ENCODE results near the gene SCG3.
A peak's percentile ranks its signal among the peaks of the same experiment; 100 is the strongest.

SCG3 gene

GRCh38 chr15:51668446-51668845, 12.9 kb upstream of the SCG3 start:
- Mint-ChIP-seq H3K4me3 (no peak overlapping the region), H3K4me1 (ENCODE audit: low read depth) (no peaks in the 10 kb centered on the region), H3K27me3 (ENCODE audit: low read depth) (peaks cover 18% of the 10 kb centered on the region), H3K36me3 (ENCODE audit: low read depth) (no peaks in the 10 kb centered on the region), H3K27ac (no peak overlapping the region), H3K9me3 (no peaks in the 10 kb centered on the region)
- no peak for DNase-seq (ENCODE audit: low spot score)

- Mint-ChIP-seq H3K27ac (no peak overlapping the region), H3K4me1 (ENCODE audit: low read depth) (no peaks in the 10 kb centered on the region), H3K9me3 (no peaks in the 10 kb centered on the region), H3K4me3 (no peak overlapping the region), H3K27me3 (ENCODE audit: low read depth) (peaks cover 18% of the 10 kb centered on the region), H3K36me3 (ENCODE audit: low read depth) (no peaks in the 10 kb centered on the region)
- DNase-seq (ENCODE audit: low spot score), result no peak
Observed at GRCh38 chr15:51669381-51669780, 11.9 kb upstream of the SCG3 start.

GRCh38 chr15:51672155-51672687, 9.1 kb upstream of the SCG3 start:
- peaks cover 12% of the 10 kb centered on the region for H3K27me3 Mint-ChIP-seq (ENCODE audit: low read depth)
- H3K4me1 Mint-ChIP-seq (ENCODE audit: low read depth), result no peaks in the 10 kb centered on the region
- no peak overlapping the region for H3K27ac Mint-ChIP-seq
- no peak overlapping the region for H3K4me3 Mint-ChIP-seq
- H3K9me3 Mint-ChIP-seq, result no peaks in the 10 kb centered on the region
- no peaks in the 10 kb centered on the region for H3K36me3 Mint-ChIP-seq (ENCODE audit: low read depth)
- DNase-seq (ENCODE audit: low spot score), result no peak

DNA sequence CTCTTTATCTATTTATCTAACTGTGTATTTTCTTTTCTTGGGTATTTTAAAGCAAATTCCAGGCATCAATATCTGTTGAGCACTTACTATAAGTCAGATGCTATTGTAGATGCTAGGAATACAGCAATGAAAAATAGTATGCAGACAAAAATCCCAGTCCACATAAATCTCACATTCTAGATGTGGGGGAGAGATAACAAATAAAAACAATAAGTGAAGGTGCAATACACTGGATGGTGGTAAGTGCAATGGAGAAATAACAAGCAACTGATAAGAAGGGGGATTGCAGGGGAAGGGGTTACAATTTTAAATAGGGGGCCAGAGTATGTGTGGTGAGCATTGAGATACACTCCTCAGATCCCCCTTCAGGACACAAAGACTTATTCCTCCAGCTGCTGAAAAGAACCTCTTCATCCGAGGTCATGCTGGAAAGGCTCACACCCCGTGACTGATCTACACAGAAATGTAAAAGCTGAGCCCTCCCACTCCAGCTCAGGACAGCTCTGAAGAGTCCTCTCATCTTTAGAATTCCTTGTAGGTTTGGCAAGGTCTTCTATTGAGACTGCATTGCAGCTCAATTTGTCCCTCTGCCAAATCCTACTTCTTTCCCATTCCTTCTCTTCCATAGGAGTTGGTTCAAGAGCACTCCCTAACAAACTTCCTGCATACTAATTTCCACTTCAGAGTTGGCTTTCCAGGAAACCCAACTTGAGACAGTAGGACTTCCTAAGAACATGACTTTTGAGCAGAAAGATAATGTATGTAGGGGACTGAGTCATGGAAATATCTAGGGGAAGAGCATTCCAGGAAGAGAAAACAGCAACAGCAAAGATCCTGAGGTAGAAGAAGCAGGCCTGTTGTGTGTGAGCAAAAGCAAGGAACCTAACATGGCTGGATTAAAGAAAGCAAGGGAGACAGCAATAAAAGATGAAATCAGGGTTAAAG, 8.1 kb upstream of the SCG3 start:
- H3K9me3 Mint-ChIP-seq, result no peaks in the 10 kb centered on the region
- H3K4me3 Mint-ChIP-seq, result no peak overlapping the region
- no peak overlapping the region for H3K27ac Mint-ChIP-seq
- peaks cover 11% of the 10 kb centered on the region for H3K27me3 Mint-ChIP-seq (ENCODE audit: low read depth)
- no peaks in the 10 kb centered on the region for H3K36me3 Mint-ChIP-seq (ENCODE audit: low read depth)
- no peak for DNase-seq (ENCODE audit: low spot score)
- no peaks in the 10 kb centered on the region for H3K4me1 Mint-ChIP-seq (ENCODE audit: low read depth)

- no peaks in the 10 kb centered on the region for H3K4me1 Mint-ChIP-seq (ENCODE audit: low read depth)
- H3K4me3 Mint-ChIP-seq, result no peak overlapping the region
- peaks cover 7% of the 10 kb centered on the region for H3K27me3 Mint-ChIP-seq (ENCODE audit: low read depth)
- no peak overlapping the region for H3K27ac Mint-ChIP-seq
- H3K36me3 Mint-ChIP-seq (ENCODE audit: low read depth), result no peaks in the 10 kb centered on the region
- no peak for DNase-seq (ENCODE audit: low spot score)
- H3K9me3 Mint-ChIP-seq, result no peaks in the 10 kb centered on the region
Observed at GRCh38 chr15:51675234-51675633, 6.1 kb upstream of the SCG3 start.

DNA sequence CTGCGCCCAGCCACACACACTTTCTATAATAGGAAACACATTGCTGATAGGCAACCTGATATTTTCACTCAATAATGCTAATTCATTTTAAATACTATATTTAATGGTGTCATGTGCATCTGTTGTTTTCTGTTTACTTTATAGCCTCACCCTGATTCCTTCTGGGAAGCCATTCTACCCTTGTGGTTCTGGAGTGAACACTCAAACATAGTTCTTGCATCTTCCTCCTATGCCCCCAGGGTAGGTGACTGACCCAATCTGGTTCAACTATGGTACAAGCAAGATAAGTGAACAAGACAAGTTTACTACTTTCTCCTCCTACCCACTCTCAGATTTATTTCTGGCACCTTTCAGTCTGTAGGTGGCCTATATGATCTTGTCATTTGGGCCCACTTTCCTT, 4.3 kb upstream of the SCG3 start:
- H3K4me1 Mint-ChIP-seq (ENCODE audit: low read depth), result peaks cover 4% of the 10 kb centered on the region
- peaks cover 9% of the 10 kb centered on the region for H3K27me3 Mint-ChIP-seq (ENCODE audit: low read depth)
- no peak overlapping the region for H3K27ac Mint-ChIP-seq
- no peaks in the 10 kb centered on the region for H3K36me3 Mint-ChIP-seq (ENCODE audit: low read depth)
- no peak for DNase-seq (ENCODE audit: low spot score)
- no peak overlapping the region for H3K4me3 Mint-ChIP-seq
- no peaks in the 10 kb centered on the region for H3K9me3 Mint-ChIP-seq

DNA sequence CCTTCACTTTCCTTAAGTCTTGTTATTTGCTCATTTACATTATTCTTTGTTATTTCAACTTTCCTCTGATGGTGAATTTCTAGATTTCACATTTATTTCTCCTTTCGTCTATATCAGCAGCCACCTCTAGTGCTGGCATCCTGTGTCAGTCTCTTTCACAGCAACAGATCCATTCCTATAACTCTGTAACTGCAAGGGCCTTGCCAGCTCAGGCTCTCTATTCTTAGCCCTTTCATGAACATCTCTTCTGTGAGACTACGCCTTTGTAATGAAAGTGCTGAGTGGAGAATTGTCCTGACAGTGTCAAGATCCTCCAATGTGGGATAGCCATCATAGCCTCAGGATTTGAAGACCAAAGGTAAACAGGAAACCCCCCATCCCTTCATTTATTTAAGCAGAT, 3.9 kb upstream of the SCG3 start:
- Mint-ChIP-seq H3K36me3 (ENCODE audit: low read depth) (no peaks in the 10 kb centered on the region), H3K27me3 (ENCODE audit: low read depth) (peaks cover 10% of the 10 kb centered on the region), H3K9me3 (no peaks in the 10 kb centered on the region), H3K4me1 (ENCODE audit: low read depth) (peaks cover 4% of the 10 kb centered on the region), H3K4me3 (no peak overlapping the region), H3K27ac (no peak overlapping the region)
- DNase-seq (ENCODE audit: low spot score), result no peak

- H3K4me3 Mint-ChIP-seq, result no peak overlapping the region
- peaks cover 11% of the 10 kb centered on the region for H3K27me3 Mint-ChIP-seq (ENCODE audit: low read depth)
- H3K27ac Mint-ChIP-seq, result no peak overlapping the region
- H3K4me1 Mint-ChIP-seq (ENCODE audit: low read depth), result peaks cover 4% of the 10 kb centered on the region
- H3K9me3 Mint-ChIP-seq, result no peaks in the 10 kb centered on the region
- no peaks in the 10 kb centered on the region for H3K36me3 Mint-ChIP-seq (ENCODE audit: low read depth)
- no peak for DNase-seq (ENCODE audit: low spot score)
Observed at GRCh38 chr15:51678096-51678495, 3.2 kb upstream of the SCG3 start.

DNA sequence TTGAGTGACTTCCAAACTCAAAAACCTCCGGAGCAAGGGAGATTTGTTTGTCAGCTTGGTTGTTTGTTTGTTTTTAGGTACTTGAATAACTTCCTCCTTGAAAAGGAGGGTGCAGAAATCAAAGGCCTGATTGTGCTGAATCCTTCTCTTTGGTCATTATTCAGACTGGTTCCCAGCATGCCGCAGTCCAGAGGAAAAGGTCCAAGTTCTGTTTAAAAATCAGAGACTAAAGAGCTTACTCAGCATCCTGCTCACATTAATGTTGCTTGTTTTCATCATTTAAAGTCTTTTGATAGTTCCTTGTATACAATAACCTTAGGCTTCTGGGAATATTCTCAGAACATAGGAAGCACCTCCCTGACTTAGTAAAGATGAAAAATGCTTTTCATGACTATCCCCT, 982 bp upstream of the SCG3 start:
- Mint-ChIP-seq H3K4me3 (no peak overlapping the region), H3K9me3 (no peaks in the 10 kb centered on the region), H3K27ac (no peak overlapping the region), H3K4me1 (ENCODE audit: low read depth) (peaks cover 4% of the 10 kb centered on the region), H3K36me3 (ENCODE audit: low read depth) (no peaks in the 10 kb centered on the region), H3K27me3 (ENCODE audit: low read depth) (peaks cover 25% of the 10 kb centered on the region)
- DNase-seq (ENCODE audit: low spot score), result no peak

DNA sequence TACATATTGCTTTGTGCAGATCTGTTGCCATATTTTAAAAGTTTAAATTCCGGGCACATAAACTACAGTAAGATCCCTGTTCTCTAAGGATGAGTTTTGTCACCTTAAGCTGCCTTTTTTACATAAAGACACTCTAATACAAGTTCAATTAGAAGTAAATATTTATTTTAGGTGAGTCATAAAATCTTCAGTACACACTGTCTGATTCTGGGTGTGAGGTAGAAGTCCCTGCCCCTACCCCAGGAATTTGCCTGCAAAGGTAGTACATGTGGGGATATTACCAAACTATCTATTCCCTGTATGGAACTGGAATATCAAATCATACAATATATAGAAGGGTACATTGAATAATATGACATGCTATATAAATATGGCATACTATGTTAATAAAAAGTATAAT, 6.3 kb downstream of the SCG3 start:
- no peak for DNase-seq (ENCODE audit: low spot score)
- Mint-ChIP-seq H3K4me3 (no peak overlapping the region), H3K27me3 (ENCODE audit: low read depth) (peaks cover 49% of the 10 kb centered on the region), H3K36me3 (ENCODE audit: low read depth) (no peaks in the 10 kb centered on the region), H3K27ac (no peak overlapping the region), H3K4me1 (ENCODE audit: low read depth) (peaks cover 14% of the 10 kb centered on the region), H3K9me3 (no peaks in the 10 kb centered on the region)

DNA sequence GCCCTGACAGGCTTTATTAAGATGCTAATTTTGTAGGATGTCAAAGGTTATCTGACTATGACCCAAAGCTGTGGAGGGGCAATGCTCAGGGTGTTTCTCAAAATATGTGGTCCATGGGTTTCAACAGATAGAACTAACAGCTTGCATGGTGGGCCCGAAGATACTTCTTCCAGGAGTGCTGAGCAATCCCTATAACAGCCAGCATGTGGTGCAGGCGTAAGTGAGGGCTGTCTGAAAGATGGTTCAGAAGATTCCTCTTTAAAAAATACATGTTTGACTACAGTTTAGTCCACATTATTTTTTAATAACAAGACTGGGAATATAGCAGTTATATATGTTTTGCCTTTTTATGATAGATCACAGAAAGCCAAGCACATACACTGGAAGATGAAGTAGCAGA, 7.6 kb downstream of the SCG3 start:
- H3K27ac Mint-ChIP-seq, result no peak overlapping the region
- H3K36me3 Mint-ChIP-seq (ENCODE audit: low read depth), result no peaks in the 10 kb centered on the region
- H3K9me3 Mint-ChIP-seq, result no peaks in the 10 kb centered on the region
- no peak overlapping the region for H3K4me3 Mint-ChIP-seq
- H3K4me1 Mint-ChIP-seq (ENCODE audit: low read depth), result peaks cover 21% of the 10 kb centered on the region
- H3K27me3 Mint-ChIP-seq (ENCODE audit: low read depth), result peaks cover 50% of the 10 kb centered on the region
- no peak for DNase-seq (ENCODE audit: low spot score)

- Mint-ChIP-seq H3K27me3 (ENCODE audit: low read depth) (peaks cover 42% of the 10 kb centered on the region), H3K4me1 (ENCODE audit: low read depth) (peaks cover 22% of the 10 kb centered on the region), H3K4me3 (peak overlapping the region; percentile 14), H3K27ac (no peak overlapping the region), H3K36me3 (ENCODE audit: low read depth) (no peaks in the 10 kb centered on the region), H3K9me3 (no peaks in the 10 kb centered on the region)
- no peak for DNase-seq (ENCODE audit: low spot score)
Observed at GRCh38 chr15:51692154-51692553, 10.9 kb downstream of the SCG3 start.

DNA sequence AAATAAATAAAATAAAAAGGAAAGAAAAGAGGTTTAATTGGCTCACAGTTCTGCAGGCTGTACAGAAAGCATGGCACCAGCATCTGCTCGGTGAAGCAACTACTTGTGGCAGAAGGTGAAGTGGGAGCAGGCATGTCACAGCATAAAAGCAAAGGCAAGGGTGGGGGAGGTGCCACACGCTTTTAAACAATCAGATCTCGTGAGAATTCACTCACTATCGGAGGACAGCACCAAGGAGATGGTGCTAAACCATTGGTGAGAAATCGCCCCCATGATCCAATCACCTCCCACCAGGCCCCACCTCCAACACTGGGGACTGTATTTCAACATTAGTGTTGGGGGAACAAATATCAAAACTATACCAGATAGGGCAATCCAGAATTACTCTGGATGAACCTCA, 15.3 kb downstream of the SCG3 start:
- no peak overlapping the region for H3K4me3 Mint-ChIP-seq
- H3K27me3 Mint-ChIP-seq (ENCODE audit: low read depth), result peaks cover 35% of the 10 kb centered on the region
- DNase-seq (ENCODE audit: low spot score), result no peak
- no peaks in the 10 kb centered on the region for H3K9me3 Mint-ChIP-seq
- no peak overlapping the region for H3K27ac Mint-ChIP-seq
- H3K36me3 Mint-ChIP-seq (ENCODE audit: low read depth), result no peaks in the 10 kb centered on the region
- peaks cover 18% of the 10 kb centered on the region for H3K4me1 Mint-ChIP-seq (ENCODE audit: low read depth)

GRCh38 chr15:51697163-51697562, 15.9 kb downstream of the SCG3 start:
- Mint-ChIP-seq H3K36me3 (ENCODE audit: low read depth) (no peaks in the 10 kb centered on the region), H3K4me3 (no peak overlapping the region), H3K27ac (no peak overlapping the region), H3K4me1 (ENCODE audit: low read depth) (peaks cover 12% of the 10 kb centered on the region), H3K9me3 (no peaks in the 10 kb centered on the region), H3K27me3 (ENCODE audit: low read depth) (peaks cover 30% of the 10 kb centered on the region)
- no peak for DNase-seq (ENCODE audit: low spot score)

Data from T-helper 2 cell treated with Interferon-gamma antibody and Interleukin-4, amounts not matched to agents 5 μg/mL and 100 μg/mL, for 36 hours (primary cell).